HG02884 (cell line): Measurements from ENCODE around the gene TBC1D3C.
"Not testable (repeated sequence)": the region's sequence is repeated elsewhere in the genome, so short reads cannot be mapped to it uniquely, and the experiment has no call there.

ENCODE experiments used
- ATAC-seq: cut with Tn5 transposase; IDR thresholded peaks from one replicate; pipeline ENCODE4 v1.9.1; 2021; ENCODE audit warnings: mild to moderate bottlenecking, moderate library complexity; ENCODE audit not compliant: unreplicated experiment

Gene TBC1D3C

GRCh38 chr17:38068534-38068933 is at the start of gene TBC1D3C:
Gene TBC1D3C, minus strand, starts transcription at chr17:38068634. Its CDS starts 1,568 bp downstream, at chr17:38067066.
- ATAC-seq, result not testable (repeated sequence)

- ATAC-seq, result not testable (repeated sequence)
These were observed 30.8 kb upstream of the TBC1D3C start for GRCh38 chr17:38099262-38099661.

- ATAC-seq, result not testable (repeated sequence)
These were observed 25.7 kb upstream of the TBC1D3C start for GRCh38 chr17:38094059-38094694.

DNA sequence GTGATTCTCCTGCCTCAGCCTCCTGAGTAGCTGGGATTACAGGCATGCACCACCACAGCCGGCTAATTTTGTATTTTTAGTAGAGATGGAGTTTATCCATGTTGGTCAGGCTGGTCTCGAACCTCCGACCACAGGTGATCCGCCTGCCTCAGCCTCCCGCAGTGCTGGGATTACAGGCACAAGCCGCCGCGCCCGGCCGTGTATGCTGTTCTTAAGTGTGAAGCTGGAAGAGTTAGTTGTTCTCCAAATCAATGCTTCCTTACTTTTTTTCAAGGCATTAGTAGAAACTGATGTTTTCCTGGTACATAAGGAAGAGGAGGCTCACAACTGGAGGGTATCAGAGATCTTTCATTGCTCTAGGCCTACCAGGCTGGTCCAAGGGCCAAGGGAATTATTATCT is 19.7 kb upstream of the TBC1D3C start:
- ATAC-seq, result not testable (repeated sequence)

GRCh38 chr17:38087344-38087743 is 18.9 kb upstream of the TBC1D3C start:
- ATAC-seq, result not testable (repeated sequence)
